DND-41 (cell line): ENCODE data around the gene CTBP2.

Source experiments
- EZH2 ChIP-seq: IDR thresholded peaks from 3 replicates; pipeline ENCODE4 v1.6.1; 2012; ENCODE audit warnings: borderline replicate concordance, low read depth, mild to moderate bottlenecking, moderate library complexity, low read length, inconsistent platforms; ENCODE audit not compliant: severe bottlenecking
- TF ChIP-seq, protein P1 (sequence below): IDR thresholded peaks from 2 replicates; pipeline ENCODE4 v1.5.1; 2012; ENCODE audit warnings: borderline replicate concordance, low read length, moderate library complexity, mild to moderate bottlenecking; ENCODE audit not compliant: poor library complexity, severe bottlenecking; ENCODE audit errors: extremely low read depth

DNA sequence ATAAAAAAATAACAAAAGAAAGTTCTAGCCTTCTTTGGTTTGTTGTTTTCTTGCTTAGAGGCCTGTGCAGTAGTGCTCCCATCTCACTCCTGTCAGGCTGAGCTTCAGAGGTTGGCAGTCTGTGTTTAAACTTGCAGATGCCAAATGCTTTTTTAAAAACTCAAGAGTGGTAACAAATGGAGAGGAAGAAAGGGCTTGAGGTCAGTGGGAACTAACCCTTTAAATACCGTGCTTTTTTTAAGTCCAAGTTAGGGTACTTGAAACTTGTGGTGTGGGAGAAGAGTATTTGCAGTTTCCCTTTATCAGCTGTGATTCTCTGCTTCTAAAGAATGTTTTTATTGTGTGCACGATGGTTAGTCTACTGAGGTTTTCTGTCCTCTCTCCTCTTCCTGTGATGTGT lies 189.1 kb downstream of the CTBP2 start:
- TF ChIP-seq, protein P1, sequence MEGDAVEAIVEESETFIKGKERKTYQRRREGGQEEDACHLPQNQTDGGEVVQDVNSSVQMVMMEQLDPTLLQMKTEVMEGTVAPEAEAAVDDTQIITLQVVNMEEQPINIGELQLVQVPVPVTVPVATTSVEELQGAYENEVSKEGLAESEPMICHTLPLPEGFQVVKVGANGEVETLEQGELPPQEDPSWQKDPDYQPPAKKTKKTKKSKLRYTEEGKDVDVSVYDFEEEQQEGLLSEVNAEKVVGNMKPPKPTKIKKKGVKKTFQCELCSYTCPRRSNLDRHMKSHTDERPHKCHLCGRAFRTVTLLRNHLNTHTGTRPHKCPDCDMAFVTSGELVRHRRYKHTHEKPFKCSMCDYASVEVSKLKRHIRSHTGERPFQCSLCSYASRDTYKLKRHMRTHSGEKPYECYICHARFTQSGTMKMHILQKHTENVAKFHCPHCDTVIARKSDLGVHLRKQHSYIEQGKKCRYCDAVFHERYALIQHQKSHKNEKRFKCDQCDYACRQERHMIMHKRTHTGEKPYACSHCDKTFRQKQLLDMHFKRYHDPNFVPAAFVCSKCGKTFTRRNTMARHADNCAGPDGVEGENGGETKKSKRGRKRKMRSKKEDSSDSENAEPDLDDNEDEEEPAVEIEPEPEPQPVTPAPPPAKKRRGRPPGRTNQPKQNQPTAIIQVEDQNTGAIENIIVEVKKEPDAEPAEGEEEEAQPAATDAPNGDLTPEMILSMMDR, result no peak
- no peak for TF ChIP-seq EZH2
